HG03342 (cell line): ENCODE data around the gene MISP3.

ENCODE experiments used
- ATAC-seq: cut with Tn5 transposase; IDR thresholded peaks from one replicate; pipeline ENCODE4 v1.9.1; 2021; ENCODE audit warnings: mild to moderate bottlenecking, moderate library complexity; ENCODE audit not compliant: unreplicated experiment

MISP3 gene

GRCh38 chr19:14101003-14101545 is 28.5 kb downstream of the MISP3 start:
- ATAC-seq, result no peak

GRCh38 chr19:14102102-14102696 is 29.6 kb downstream of the MISP3 start:
- ATAC-seq, result no peak

GRCh38 chr19:14102756-14103155 is 30.2 kb downstream of the MISP3 start:
- ATAC-seq, result no peak

- no peak for ATAC-seq
These were observed 30.7 kb downstream of the MISP3 start for GRCh38 chr19:14103310-14103709.

DNA sequence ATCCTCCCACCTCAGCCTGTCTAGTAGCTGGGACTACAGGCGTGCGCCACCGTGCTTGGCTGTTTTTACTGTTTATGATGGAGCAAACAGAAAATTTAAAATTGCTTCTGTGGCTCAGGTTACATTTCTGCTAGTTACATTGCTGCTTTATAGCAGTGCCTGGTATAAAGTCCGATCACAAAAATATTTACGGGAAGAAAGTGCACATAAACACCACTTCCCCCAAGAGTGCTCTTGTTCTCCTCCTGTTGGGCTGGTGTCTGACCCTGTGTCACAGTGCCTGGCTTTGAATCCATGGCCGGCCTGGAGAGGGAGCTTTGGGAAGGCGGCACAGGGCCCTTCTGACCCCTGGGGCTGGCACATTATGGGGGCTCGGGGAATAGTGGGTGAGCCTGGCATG is 33.1 kb downstream of the MISP3 start:
- no peak for ATAC-seq

GRCh38 chr19:14106840-14107239 is 34.3 kb downstream of the MISP3 start:
- no peak for ATAC-seq

DNA sequence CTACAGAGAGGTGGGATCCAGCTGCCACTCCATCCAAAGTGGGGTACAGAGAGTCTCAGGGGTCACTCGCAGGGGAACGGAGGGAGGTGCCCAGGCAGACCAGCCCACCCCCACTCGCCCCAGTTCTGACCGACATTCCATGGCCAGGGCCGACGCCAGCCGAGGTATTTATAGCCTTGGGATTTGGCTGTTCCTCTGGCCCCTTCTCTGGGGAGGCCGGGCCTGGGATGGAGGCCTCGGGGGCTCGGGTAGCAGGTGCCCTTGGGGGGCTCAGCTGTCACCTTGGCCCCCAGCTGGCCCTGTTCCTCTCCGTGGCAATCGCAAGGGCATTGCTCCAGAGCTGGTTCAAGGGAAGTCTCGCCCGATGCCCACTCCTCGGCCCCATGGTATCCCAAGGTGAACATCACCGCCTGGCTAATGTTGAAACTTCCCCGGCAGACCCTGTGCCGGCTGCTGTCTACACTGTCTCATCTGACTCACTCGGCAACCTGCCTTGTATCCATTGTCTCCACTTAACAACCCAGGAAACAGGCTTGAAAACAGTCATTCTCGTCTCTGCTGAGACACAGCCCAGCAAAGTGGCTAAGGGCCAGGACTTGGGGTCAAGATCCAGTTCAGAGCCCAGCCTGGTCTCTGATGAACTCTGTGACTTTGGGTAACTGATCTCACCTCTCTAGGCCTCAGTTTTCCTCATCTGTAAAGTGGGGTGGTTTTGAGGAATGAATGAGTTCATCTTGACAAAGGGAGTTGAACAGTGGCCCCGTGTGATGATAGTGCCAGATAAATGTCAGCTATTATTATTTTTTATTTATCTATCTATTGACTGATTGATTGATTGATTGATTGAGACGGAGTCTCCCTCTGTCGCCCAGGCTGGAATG is 35.2 kb downstream of the MISP3 start:
- ATAC-seq, result no peak

GRCh38 chr19:14110650-14111049 is 38.1 kb downstream of the MISP3 start:
- no peak for ATAC-seq

- ATAC-seq, result no peak
These were observed 38.9 kb downstream of the MISP3 start for GRCh38 chr19:14111486-14111885.

DNA sequence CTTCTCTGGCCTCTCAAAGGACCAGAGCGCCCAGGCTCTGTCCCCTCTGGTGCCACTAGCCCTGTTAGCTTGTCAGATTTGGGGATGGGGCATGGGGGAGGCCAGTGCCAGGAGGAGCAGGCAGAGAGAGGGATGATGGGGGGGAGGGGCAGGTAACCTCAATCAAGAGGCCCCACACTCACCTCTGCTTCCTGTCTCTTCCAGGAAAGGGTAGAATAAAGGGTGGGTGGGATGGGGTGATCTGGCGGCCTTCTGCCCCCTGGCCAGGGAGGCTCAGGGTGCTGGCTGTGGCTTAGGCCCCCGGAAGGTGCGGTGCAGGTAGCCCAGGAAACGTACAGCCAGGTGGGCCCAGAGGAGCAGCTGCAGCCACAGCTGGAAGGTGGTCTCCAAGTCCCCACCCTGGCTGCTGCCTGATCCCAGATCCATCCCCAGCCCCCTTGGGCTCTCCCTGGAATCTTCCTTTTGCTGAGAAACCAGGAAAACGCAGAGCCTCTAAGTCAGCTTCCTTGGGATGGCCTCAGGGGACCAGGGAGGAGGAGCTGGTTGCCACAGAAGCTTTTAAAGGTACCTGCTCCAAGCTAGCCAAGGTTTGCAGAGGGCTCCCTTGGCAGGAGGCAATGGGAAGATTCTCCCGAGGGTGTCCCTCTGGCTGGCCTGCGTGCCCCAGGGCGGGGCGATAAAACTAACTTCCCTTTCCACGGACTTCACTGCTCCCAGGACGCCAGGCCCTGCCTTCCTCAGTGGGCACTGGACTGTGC is 39.6 kb downstream of the MISP3 start:
- ATAC-seq, result no peak

- ATAC-seq, result no peak
These were observed 40.3 kb downstream of the MISP3 start for GRCh38 chr19:14112809-14113385.

GRCh38 chr19:14113762-14114414 is 41.3 kb downstream of the MISP3 start:
- no peak for ATAC-seq

GRCh38 chr19:14114439-14114838 is 41.9 kb downstream of the MISP3 start:
- no peak for ATAC-seq

DNA sequence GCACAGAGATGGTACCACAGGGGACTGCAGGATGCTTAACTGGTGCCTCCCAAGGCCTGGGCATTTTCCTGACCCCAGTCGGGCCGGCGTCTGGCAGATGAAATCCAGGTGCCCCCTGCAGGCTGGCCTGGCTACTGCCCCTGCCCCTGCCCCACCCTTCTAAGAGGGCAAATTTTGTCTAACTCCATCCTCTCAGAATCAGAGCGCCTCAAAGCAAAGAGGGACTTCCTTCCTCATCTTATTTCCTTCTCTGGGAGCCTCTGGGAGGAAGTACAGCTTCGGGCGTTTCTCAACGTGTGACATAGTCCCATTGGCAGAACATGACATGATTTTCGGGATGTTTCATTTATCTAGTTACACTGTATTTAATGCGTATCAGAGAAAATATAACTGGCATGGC is 42.3 kb downstream of the MISP3 start:
- no peak for ATAC-seq

DNA sequence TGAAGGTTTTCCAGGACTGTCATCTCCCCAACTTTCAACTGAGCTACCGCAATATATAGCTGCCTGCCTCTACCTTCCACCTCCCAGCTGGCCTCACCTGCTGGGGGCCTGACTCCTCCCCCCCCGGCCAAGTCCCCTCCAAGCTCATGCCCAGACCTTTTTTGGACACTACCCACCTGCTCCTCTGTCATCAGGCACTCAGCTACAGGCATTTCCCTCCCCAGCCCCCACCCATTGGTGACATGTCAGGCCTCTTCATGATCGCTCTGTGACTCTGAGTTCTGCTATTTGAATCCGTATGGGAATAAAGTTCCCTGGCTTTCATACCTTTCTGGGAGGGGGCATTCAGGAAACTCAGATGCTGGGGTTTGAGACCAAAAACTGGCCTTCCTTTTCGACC is 43.2 kb downstream of the MISP3 start:
- no peak for ATAC-seq

DNA sequence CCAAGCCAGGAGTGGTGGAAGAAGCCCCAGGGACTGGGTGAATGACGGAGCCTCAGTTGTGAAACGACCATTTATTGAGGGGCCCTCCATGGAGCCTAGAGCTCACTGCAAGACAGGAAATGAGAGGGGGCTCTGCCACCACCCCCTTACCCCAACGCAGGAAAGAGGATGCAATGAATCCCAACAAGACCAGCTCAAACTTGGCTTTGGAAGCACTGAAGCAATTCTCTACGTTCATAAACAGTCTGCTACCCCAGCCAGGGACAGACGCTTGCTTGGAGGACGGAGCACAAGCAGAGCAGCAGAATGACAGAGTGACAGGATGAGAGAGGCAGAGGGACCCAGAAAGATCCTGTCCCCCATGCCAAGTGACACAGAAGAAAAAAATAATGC is 43.9 kb downstream of the MISP3 start:
- no peak for ATAC-seq

- peak; percentile 6 for ATAC-seq
These were observed 44.5 kb downstream of the MISP3 start for GRCh38 chr19:14116918-14117578.

DNA sequence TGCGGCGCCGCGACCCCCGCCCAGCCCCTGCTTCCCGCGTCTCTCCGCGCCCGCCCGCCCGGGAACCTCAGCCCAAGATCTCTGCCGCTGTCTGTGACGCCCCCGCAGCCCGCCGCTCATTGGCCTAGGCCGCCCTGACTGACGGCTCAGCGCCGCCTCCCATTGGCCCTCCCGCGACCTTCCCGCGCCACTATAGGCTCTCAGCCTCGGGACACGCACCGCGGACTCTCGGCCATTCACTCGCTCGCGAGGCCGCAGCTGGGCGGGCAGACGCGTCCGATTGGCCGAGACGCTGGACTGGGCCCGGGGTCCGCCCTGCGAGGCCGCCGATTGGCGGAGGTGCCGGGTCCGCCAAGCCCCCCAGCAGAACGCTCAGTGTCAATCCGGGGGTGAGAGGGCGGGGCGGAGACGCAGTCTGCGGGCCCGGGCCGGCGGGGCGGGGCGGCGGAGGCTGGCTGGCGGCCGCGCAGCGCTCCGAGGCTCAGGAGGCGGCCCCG is 45.1 kb downstream of the MISP3 start, which contains the start of gene PRKACA:
Gene PRKACA, minus strand, starts transcription at position 95 of the 497 bp plus-strand sequence. CDS start 215 bp downstream, outside the sequence.
- ATAC-seq, result peak; percentile 84

DNA sequence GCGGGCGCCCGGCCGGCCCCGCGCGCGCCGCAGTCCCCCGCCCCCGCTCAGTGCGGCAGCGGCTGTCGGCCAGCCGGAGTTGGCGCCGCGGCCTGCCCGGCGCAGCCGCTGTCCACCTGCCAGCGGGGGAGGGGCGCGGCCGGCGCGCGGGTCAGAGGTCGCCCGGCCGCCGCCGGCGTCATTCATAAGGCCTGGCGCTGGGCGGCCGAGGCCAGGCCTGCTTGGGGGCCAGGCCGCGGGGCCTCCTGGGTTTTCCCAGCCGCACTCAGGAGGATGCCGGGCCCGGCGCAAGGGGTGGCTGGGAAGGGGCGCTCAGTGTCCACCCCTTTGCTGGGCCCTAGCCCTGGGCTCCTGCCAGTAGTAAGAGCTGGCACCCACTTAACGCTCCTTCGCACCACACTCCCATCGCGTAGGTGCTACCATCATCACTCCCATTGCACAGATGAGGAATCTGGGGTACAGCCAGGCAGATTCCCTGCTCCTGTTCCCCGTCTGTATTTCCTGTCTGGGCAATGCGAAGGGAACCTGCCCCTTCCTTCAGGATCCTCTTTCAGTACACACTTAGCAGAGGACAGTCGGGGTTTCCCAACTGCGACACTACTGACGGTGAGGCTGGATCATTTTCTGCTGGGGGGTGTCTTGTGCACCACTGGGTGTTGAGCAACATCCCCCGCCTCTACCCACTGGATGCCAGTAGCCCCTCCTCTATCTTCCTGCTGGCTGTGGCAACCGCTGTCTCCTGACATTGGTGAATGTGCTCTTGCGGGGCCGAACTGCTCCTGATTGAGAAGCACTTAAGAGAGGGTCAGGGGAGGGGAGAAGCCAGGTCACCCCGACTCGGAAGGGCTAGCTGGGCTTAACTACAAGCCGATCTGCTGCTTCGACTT is 45.8 kb downstream of the MISP3 start:
- ATAC-seq, result no peak
